Measurements from ENCODE around the gene HNRNPA1.
"Not testable (repeated sequence)": the region's sequence is repeated elsewhere in the genome, so short reads cannot be mapped to it uniquely, and the experiment has no call there.

HNRNPA1 gene

DNA sequence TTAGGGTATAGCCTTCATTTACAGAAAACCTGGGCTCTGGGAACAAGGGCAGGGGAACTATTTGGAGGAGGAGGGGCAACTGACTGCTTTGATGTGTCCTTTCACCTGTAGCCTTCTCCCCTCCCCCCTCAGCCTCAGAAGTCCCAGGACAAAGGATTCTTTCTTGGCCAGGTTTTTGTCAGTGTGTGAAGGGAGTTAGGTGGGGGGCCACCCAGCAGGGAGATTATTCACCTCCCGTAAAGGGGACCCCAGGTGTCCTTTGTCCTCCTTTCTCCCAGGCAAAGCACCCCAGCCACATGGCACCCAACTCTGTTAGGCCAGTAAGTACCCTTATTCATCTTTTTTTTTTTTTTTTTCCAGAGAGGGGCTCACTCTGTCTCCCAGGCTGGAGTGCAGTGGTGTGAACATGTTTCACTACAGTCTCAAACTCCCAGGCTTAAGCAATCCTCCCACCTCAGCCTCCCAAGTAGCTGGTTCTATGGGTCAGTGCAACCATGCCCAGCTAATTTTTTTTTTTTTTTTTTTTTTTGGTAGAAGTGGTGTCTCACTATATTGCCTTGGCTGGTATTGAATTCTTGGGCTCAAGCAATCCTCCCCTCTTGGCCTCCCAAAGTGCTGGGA, 21.0 kb downstream of the HNRNPA1 start:
- ATAC-seq, result no peak
- Mint-ChIP-seq H3K4me1 (peaks cover 29% of the 10 kb centered on the region), H3K27ac (no peak overlapping the region), H3K4me3 (no peak overlapping the region), H3K27me3 (peaks cover 74% of the 10 kb centered on the region), H3K9me3 (no peaks in the 10 kb centered on the region)
- no peak for DNase-seq

GRCh38 chr12:54303640-54304039, 23.1 kb downstream of the HNRNPA1 start:
- H3K4me3 Mint-ChIP-seq, result no peak overlapping the region
- no peak for DNase-seq
- no peak overlapping the region for H3K27ac Mint-ChIP-seq
- peaks cover 77% of the 10 kb centered on the region for H3K27me3 Mint-ChIP-seq
- no peaks in the 10 kb centered on the region for H3K9me3 Mint-ChIP-seq
- peaks cover 34% of the 10 kb centered on the region for H3K4me1 Mint-ChIP-seq
- no peak for ATAC-seq

DNA sequence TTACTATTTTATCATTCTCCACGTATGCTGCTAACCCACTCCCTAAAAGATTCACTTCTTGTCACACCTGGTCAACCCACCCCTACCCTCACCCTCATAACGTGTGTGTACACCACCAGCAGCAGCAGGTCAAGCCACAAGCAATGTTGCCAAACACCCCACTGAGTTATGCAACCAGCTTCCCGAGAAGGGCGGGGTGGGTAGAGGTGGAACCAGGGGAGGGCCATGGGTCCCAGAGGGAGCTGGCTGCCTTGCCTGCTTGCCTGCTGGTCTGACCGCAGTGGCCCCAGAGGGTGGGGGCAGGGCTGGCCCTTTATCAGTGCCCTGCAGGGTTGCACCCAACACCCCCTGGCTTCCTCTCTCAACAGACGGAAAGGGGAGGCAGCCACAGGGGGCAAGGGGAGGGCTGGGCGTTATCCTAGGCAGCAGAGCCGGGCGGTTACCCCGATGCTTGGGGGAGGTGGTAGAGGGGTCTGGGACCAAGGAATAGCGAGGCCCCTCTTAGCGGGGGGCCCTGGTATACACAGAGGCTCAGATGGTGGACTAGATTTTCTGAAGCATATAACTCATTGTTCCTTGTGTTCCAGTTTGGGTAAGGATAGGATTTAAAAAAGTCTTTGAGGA, 23.8 kb downstream of the HNRNPA1 start:
- peaks cover 70% of the 10 kb centered on the region for H3K27me3 Mint-ChIP-seq
- H3K4me3 Mint-ChIP-seq, result no peak overlapping the region
- no peaks in the 10 kb centered on the region for H3K9me3 Mint-ChIP-seq
- H3K27ac Mint-ChIP-seq, result peak overlapping the region in 1 of 2 donors; percentile 54
- H3K4me1 Mint-ChIP-seq, result peaks cover 34% of the 10 kb centered on the region
- DNase-seq (no peak), ATAC-seq (peak; percentile 60)

- peaks cover 42% of the 10 kb centered on the region for H3K27me3 Mint-ChIP-seq
- no peak overlapping the region for H3K27ac Mint-ChIP-seq
- DNase-seq, result peak in 1 of 2 donors; percentile 28
- no peak overlapping the region for H3K4me3 Mint-ChIP-seq
- peak; percentile 65 for ATAC-seq
- peaks cover 19% of the 10 kb centered on the region for H3K4me1 Mint-ChIP-seq
- H3K9me3 Mint-ChIP-seq, result no peaks in the 10 kb centered on the region
Observed at GRCh38 chr12:54306925-54307741, 26.6 kb downstream of the HNRNPA1 start.

DNA sequence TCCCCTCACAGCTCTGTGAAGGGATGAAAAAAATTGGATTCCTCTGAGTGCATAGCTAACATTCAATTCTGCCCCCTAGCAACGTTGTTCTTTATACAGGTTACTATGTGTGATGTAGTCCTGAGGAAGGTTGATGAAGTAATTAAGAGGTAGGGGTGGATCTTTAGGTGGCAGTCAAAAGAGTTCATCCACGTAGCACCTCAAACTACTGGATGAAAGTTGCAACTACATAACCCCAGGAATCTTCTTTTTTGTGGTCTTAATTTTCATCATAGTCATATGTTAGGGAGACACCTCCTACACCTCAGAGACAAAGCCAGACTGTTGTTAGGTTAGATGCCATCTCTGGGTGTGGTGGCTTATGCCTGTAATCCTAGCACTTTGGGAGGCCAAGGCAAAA, 30.5 kb downstream of the HNRNPA1 start:
- Mint-ChIP-seq H3K4me1 (peaks cover 11% of the 10 kb centered on the region), H3K27ac (no peak overlapping the region), H3K9me3 (no peaks in the 10 kb centered on the region), H3K27me3 (peaks cover 12% of the 10 kb centered on the region), H3K4me3 (no peak overlapping the region)
- ATAC-seq (peak; percentile 49), DNase-seq (no peak)

DNA sequence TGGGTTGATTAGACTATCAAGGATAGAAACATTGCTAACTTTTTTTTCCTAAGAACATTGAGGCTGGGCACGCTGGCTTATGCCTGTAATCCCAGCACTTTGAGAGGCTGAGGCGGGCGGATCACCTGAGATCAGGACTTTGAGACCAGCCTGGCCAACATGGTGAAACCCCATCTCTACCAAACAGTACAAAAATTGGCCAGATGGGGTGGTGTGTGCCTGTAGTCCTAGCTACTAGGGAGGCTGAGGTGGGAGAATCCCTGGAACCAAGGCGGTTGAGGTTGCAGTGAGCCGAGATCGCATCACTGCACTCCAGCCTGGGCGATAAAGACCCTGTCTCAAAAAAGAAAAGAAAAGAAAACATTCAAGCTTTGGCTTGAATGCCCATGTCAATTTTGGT, 31.8 kb downstream of the HNRNPA1 start:
- H3K4me3 Mint-ChIP-seq, result not testable (repeated sequence)

GRCh38 chr12:54321363-54321762, 40.8 kb downstream of the HNRNPA1 start:
- Mint-ChIP-seq H3K27ac (no peak overlapping the region), H3K4me1 (peaks cover 19% of the 10 kb centered on the region), H3K27me3 (no peaks in the 10 kb centered on the region), H3K4me3 (no peak overlapping the region), H3K9me3 (no peaks in the 10 kb centered on the region)
- DNase-seq (no peak), ATAC-seq (no peak)

More for the DNA sequence above, 31.8 kb downstream of the HNRNPA1 start:
- H3K4me1 Mint-ChIP-seq, DNase-seq, H3K9me3 Mint-ChIP-seq, H3K27me3 Mint-ChIP-seq, ATAC-seq, H3K27ac Mint-ChIP-seq: not testable (repeated sequence)

GRCh38 chr12:54324617-54325441, 44.3 kb downstream of the HNRNPA1 start, which contains the start of gene COPZ1:
Gene COPZ1, plus strand, starts transcription at chr12:54325131. Its CDS starts 33 bp downstream, at chr12:54325164.
- Mint-ChIP-seq H3K4me3 (peak within 1 kb of the TSS; percentile 95 to 96), H3K27ac (peak within 1 kb of the TSS; percentile 98 to 99), H3K4me1 (peaks cover 40% of the 10 kb centered on the region), H3K27me3 (no peaks in the 10 kb centered on the region), H3K9me3 (no peaks in the 10 kb centered on the region)
- peak; percentile 89 to 94 for DNase-seq
- ATAC-seq, result peak; percentile 98

DNA sequence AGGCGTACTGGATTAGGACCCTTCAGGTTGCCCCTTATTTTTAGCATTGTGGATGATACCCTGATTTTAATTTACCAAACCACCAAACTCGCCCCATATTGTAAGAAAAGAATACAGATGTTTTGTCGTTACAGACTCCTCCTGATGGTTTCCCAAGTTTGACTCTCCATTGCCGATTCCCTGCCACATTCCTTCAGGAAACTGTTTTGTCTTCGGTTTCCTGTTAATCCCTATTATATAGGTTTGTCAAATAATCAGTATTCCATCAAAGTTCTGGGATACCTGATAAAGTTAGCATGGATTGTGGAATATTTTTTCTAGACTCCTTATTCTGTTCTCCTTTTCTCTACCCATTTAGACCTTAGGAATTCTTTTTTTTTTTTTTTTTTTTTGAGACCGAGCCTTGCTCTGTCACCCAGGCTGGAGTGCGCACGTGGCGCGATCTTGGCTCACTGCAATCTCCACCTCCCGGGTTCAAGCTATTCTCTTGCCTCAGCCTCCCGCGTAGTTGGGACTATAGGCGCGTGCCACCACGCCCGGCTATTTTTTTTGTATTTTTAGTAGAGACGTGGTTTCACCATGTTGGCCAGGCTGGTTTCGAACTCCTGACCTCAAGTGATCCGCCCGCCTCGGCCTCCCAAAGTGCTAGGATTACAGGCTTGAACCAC, 45.0 kb downstream of the HNRNPA1 start:
- Mint-ChIP-seq H3K27ac (peak overlapping the region; percentile 98 to 99), H3K4me3 (peak overlapping the region; percentile 95 to 96), H3K4me1 (peaks cover 47% of the 10 kb centered on the region)
- not testable (repeated sequence) for H3K9me3 Mint-ChIP-seq, ATAC-seq, H3K27me3 Mint-ChIP-seq, DNase-seq

GRCh38 chr12:54328595-54329337, 48.2 kb downstream of the HNRNPA1 start:
- DNase-seq (no peak), ATAC-seq (no peak)
- Mint-ChIP-seq H3K9me3 (no peaks in the 10 kb centered on the region), H3K4me3 (no peak overlapping the region), H3K4me1 (peaks cover 59% of the 10 kb centered on the region), H3K27me3 (no peaks in the 10 kb centered on the region), H3K27ac (peak overlapping the region in 1 of 2 donors; percentile 19)

- no peak overlapping the region for H3K4me3 Mint-ChIP-seq
- peaks cover 53% of the 10 kb centered on the region for H3K4me1 Mint-ChIP-seq
- DNase-seq (no peak), ATAC-seq (no peak)
- no peaks in the 10 kb centered on the region for H3K9me3 Mint-ChIP-seq
- H3K27me3 Mint-ChIP-seq, result no peaks in the 10 kb centered on the region
- H3K27ac Mint-ChIP-seq, result peak overlapping the region in 1 of 2 donors; percentile 76
Observed at GRCh38 chr12:54329759-54330158, 49.2 kb downstream of the HNRNPA1 start.

DNA sequence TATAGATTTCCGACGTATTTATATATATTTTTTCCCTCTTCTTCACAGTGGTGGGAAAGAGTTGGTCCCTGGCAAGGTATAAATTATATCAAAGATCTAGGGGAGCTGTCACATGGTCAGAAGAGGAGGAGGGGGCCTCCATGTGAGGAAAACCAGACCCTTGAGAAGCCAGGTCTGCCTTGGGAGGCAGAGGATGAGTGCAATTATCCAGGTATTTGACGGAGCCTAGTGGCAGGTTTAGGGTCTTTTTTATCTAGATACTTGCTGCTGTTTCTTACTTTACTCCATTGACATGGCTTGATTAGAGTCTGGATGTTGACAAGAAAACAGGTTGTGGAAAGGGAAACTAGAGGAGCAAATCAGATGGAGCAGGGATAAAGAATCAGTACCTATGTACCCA, 49.9 kb downstream of the HNRNPA1 start:
- Mint-ChIP-seq H3K9me3 (no peaks in the 10 kb centered on the region), H3K4me1 (peaks cover 47% of the 10 kb centered on the region), H3K27me3 (no peaks in the 10 kb centered on the region), H3K4me3 (no peak overlapping the region), H3K27ac (peak overlapping the region; percentile 12 to 55)
- no peak for DNase-seq
- no peak for ATAC-seq

GRCh38 chr12:54331461-54331860, 50.9 kb downstream of the HNRNPA1 start:
- Mint-ChIP-seq H3K27me3 (no peaks in the 10 kb centered on the region), H3K4me1 (peaks cover 45% of the 10 kb centered on the region), H3K27ac (peak overlapping the region in 1 of 2 donors; percentile 19), H3K4me3 (no peak overlapping the region), H3K9me3 (no peaks in the 10 kb centered on the region)
- no peak for DNase-seq
- no peak for ATAC-seq

DNA sequence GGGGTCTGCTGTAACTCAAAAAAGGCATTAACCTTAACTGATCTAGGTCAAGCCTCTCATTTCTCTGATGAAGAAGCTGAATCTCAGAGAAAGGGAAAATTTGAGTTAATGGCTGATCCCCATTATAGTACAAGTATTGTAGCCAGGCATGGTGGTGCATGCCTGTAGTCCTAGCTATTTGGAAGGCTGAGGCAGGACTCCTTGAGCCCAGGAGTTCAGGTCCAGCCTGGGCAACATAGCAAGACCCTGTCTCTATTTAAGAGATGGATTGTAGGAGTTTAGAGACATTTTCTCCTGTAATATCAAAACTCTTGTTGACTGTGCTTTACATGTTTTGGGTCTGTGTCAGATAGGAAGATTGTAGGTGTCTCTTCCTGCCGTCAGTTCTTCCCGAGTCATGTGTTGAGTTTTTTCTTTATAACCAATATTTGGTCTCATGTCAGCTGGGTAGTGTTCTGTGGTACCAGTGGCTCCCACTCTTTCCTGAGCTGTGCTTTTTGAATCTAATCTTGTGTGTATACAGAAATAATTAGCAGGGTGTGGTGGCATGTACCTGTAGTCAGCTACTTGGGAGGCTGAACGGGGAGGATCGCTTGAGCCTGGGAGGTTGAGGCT, 53.0 kb downstream of the HNRNPA1 start:
- Mint-ChIP-seq H3K27ac (peak overlapping the region in 1 of 2 donors; percentile 7), H3K4me3 (no peak overlapping the region)
- no peak for DNase-seq

More for the DNA sequence above, 53.0 kb downstream of the HNRNPA1 start:
- H3K4me1 Mint-ChIP-seq, result peaks cover 31% of the 10 kb centered on the region
- no peak for ATAC-seq
- H3K9me3 Mint-ChIP-seq, result no peaks in the 10 kb centered on the region
- no peaks in the 10 kb centered on the region for H3K27me3 Mint-ChIP-seq
